GM19193 (cell line): ENCODE results near the gene FETUB.

Experiments
- POLR2A ChIP-seq: IDR thresholded peaks from 4 replicates; pipeline ENCODE4 v1.6.1; 2011; ENCODE audit not compliant: insufficient read depth, insufficient read length; ENCODE audit errors: extremely low read depth

The FETUB gene

DNA sequence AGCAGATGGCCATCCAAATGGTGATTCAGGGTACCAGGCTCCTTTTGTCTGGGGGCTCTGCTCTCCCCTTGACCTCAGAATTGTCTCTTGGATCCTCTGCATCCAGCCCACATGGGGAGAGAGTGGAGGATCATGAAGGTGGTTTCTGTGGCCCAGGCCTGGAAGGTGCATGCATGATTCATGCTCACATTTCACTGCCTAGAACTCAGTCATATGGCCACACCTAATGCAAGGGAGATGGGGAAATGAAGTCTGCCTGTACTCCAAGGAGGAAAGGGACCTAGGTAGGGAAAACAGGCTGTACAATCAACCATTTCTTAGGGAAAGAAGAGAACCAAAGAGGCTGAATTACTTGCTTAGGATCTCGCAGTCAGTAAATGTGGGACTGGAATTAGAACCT lies 40.7 kb downstream of the FETUB start:
- TF ChIP-seq POLR2A: no peak

DNA sequence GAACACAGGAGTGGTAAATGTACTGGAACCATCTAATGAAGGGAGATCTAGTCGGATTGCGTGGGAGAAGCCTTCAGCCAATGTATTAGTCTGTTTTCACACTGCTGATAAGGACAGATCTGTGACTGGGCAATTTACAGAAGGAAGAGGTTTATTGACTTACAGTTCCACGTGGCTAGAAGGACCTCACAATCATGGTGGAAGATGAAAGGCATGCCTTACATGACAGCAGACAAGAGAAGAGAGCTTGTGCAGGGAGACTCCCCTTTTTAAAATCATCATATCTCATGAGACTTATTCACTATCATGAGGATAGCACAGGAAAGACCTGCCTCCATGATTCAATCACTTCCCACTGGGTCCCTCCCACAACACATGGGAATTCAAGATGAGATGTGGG lies 42.6 kb downstream of the FETUB start:
- TF ChIP-seq POLR2A: no peak

DNA sequence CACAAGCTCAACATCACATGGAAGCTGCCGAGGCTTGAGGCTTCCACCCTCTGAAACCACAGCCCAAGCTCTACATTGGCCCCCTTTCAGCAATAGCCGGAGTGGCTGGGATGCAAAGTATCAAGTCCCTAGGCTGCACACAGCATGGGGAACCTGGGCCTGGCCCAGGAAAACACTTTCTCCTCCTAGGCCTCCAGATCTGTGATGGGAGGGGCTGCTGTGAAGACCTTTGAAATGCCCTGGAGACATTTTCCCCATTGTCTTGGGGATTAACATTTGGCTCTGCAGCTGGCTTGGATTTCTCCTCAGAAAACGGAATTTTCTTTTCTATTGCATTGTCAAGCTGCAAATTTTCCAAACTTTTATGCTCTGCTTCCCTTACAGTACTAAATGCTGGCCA lies 43.8 kb downstream of the FETUB start:
- TF ChIP-seq POLR2A: no peak

DNA sequence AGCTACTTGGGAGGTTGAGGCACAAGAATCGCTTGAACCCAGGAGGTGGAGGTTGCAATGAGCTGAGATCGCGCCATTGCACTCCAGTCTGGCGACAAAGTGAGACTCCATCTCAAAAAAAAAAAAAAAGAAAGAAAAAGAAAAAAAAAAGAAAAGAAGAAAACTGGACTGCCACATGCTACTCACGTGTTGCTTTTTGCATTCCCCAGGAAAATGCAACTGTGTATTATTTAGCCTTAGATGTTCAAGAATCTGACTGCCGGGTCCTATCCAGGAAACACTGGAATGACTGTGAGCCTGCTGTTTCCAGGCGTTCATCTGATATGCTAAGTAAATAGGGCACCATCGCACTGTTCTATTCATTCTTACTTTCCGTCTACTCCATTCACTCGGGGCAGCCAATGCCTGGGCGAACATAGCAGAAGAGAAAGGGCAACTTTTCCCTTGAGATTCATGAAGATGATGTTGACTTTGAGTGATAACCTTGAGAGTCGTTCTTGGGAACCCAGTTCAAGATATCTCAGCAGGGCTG lies 47.0 kb downstream of the FETUB start:
- no peak for TF ChIP-seq POLR2A

DNA sequence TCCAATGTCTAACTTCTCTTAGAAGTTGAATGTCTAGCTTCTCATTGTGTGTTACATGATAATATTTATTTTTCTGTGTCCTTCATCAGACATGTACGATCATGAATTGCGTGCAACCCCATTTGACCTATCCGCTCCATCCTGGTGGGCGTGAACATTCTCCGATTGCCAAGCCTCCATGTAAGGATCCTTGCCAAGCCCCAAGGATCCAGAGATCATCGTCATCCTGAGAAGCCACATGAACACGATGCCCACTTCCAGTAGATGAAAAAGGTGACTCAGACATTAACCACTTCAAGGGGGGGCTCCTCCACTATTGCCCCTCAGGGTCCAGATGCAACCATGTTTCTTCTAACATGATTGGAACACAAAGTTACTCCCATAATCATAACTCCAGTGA lies 51.5 kb downstream of the FETUB start:
- no peak for TF ChIP-seq POLR2A

DNA sequence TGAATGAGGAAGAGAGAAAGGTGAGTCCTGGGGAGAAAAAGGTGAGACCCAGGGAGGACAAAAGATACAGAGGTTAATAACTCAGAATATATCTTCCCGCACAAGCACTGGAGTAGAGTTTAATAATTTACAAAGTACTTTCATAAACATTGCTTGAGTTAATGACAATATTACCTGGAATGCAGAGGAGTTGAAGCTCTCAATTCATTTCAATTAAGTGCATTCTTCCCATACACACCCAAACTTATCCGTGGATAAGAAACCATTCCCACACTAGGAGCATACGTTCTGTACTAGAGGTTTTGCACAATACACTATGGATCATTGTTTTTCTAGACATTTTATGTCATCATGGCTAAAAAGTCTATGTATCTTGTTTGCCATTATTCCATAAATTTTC lies 53.6 kb downstream of the FETUB start:
- no peak for TF ChIP-seq POLR2A

DNA sequence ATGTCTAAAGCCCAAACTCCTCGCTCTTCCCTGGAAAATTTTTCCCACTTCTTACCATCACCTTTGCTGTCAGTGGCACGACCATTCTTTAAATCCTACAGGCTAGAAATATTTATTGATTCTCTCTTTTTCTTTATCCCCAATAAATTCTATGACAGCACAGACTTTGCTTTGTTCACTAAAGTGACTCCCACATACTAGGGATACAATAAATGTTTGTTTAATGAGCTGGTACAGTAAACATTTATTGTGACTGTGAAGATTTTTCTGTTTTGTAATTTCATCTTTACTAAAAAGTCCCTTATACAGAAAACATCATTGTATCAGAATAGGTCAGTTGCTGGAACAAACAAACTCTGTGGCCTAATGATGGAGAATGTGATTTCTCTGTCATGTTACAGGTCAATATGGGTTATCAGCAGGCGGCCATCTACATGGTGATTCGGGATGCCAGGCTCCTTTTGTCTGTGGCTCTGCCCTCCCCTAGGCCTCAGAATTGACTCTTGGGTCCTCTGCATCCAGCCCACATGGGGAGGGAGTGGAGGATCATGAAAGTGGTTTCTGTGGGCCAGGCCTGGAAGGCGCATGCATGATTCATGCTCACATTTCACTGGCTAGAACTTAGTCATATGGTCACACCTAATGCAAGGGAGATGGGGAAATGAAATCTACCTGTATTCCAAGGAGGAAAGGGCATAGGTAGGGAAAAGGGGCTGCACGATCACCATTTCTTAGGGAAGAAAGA lies 54.3 kb downstream of the FETUB start:
- no peak for TF ChIP-seq POLR2A

DNA sequence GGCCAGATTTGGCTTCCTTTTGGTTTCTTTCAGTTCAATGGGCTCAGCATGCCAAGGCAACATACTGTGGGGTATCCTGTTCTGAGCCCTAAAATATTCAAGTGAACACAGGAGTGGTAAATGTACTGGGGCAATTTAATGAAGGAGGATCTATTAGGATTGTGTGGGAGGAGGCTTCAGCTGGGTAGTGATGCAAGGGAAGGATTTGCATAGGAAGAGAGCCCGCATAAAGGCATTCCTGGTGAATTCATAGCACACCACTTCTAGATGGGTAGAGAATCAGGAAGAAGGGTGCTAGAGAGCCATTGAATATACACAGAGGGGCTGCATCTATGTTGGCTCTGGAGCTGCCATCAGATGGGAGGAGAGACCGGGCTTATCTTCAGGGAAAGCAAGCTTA lies 56.3 kb downstream of the FETUB start:
- no peak for TF ChIP-seq POLR2A

DNA sequence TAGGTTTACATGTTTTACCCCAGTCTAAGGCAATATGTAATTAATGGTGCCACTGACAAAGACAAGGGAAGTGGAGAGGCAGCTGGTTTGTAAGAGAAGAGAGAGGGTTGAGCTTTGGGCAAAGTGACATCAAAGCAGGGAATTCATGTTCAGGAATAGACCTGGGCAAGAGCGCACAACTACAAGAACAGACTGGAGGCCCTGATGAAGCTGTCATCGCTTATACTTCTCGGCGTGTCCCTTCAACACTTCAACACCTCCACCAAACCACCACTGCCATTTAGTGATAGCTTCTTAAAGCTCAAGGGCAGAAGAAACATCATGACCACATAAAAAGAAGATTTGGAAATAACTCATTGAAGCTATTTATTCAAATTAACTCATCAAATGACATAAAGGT lies 57.3 kb downstream of the FETUB start:
- no peak for TF ChIP-seq POLR2A

DNA sequence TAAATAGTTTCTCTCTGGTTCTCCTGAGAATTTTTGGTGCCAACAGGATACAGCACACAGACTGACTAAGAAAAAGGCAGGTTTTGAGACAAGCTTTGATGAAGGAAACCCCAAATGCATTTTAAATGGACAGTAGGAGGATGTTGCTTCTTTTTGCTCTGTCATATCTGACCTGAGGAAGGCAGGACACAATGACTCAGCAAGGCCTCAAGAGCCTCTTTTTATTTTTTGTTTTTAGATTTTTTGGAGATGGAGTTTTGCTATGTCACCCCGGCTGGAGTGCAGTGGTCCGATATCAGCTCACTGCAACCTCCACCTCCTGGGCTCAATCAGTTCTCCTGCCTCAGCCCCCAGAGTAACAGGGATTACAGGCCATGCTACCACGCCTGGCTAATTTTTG lies 60.1 kb downstream of the FETUB start:
- no peak for TF ChIP-seq POLR2A
